Hematopoietic multipotent progenitor cell treated with erythropoietin and hydrocortisone succinate and interleukin-3 and kit ligand, for 6 days (in vitro differentiated cells): Measurements from ENCODE around the gene CALHM2.
"Not testable (repeated sequence)": the region's sequence is repeated elsewhere in the genome, so short reads cannot be mapped to it uniquely, and the experiment has no call there.

Experiments used
- DNase-seq: peaks from one replicate; pipeline ENCODE4 v3.0.0-alpha.2; 2015

CALHM2 gene

GRCh38 chr10:103451831-103452505 lies at the start of gene CALHM2:
TSS of gene CALHM2 (minus strand) at chr10:103452370. CDS start at chr10:103449941, 2,429 bp downstream.
- DNase-seq: peak; percentile 73

- no peak for DNase-seq
Measured at GRCh38 chr10:103501186-103501585, 49.0 kb upstream of the CALHM2 start.

GRCh38 chr10:103500481-103500880 lies 48.3 kb upstream of the CALHM2 start:
- DNase-seq: no peak

- no peak for DNase-seq
Measured at GRCh38 chr10:103499881-103500280, 47.7 kb upstream of the CALHM2 start.

GRCh38 chr10:103498936-103499638 lies 46.9 kb upstream of the CALHM2 start:
- no peak for DNase-seq

- DNase-seq: no peak
Measured at GRCh38 chr10:103497161-103497915, 45.2 kb upstream of the CALHM2 start.

- DNase-seq: no peak
Measured at GRCh38 chr10:103495321-103495720, 43.2 kb upstream of the CALHM2 start.

GRCh38 chr10:103493916-103494877 lies 42.0 kb upstream of the CALHM2 start:
- DNase-seq: no peak

GRCh38 chr10:103493362-103493915 lies 41.3 kb upstream of the CALHM2 start, which contains the start of gene NEURL1:
TSS of gene NEURL1 (plus strand) at chr10:103493705. CDS start at chr10:103494388, 683 bp downstream.
- peak; percentile 17 for DNase-seq

GRCh38 chr10:103492655-103493261 lies 40.6 kb upstream of the CALHM2 start:
- DNase-seq: no peak

- DNase-seq: no peak
Measured at GRCh38 chr10:103491729-103492364, 39.7 kb upstream of the CALHM2 start.

GRCh38 chr10:103490986-103491314 lies 38.8 kb upstream of the CALHM2 start:
- DNase-seq: no peak

GRCh38 chr10:103487410-103487708 lies 35.2 kb upstream of the CALHM2 start:
- DNase-seq: no peak

- not testable (repeated sequence) for DNase-seq
Measured at GRCh38 chr10:103486635-103487409, 34.7 kb upstream of the CALHM2 start.

GRCh38 chr10:103481974-103482531 lies 29.9 kb upstream of the CALHM2 start:
- DNase-seq: peak; percentile 89

- no peak for DNase-seq
Measured at GRCh38 chr10:103480521-103480920, 28.4 kb upstream of the CALHM2 start.

GRCh38 chr10:103479135-103479534 lies 27.0 kb upstream of the CALHM2 start, which contains the start of gene CALHM3:
TSS of gene CALHM3 (minus strand) at chr10:103479240. CDS start at chr10:103479032, 208 bp downstream.
- no peak for DNase-seq

GRCh38 chr10:103478671-103479070 lies 26.5 kb upstream of the CALHM2 start:
- no peak for DNase-seq

GRCh38 chr10:103476046-103476768 lies 24.0 kb upstream of the CALHM2 start:
- peak; percentile 33 for DNase-seq
